ENCODE measurements around the gene SMYD4. TPM values are rescaled to one million over a fixed set of nuclear protein-coding genes. Genes with fewer than 3 reads are reported as not detected.

The SMYD4 gene
- total RNA-seq, 1 donor from 2014 or later: 9.8 TPM

DNA sequence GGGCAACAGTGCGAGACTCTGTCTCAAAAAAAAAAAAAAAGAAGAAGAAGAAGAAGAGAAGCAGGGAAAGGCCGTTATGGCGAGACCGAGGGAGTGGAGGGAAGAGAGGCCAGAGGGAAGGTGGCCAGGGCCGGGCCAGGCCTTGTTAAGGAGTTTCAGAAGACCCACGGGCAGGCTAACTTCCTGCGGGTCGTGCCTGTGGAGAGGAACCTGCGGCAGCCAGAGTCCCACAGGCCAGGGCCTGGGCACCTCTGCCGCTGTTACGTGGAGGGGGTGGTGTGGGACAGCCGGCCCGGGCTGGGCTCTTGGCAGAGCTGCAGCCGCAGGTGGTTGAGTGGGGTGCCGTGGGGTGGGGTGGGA is 99.8 kb downstream of the SMYD4 start:
- DNase-seq: no peak

Other genes with a start within 250 kb of the SMYD4 start
- gene SLC43A2, start 201.1 kb downstream of the SMYD4 start, total RNA-seq: 15.1 TPM
- gene SCARF1, start 184.2 kb downstream of the SMYD4 start, total RNA-seq: 3.9 TPM
- gene RILP, start 180.0 kb downstream of the SMYD4 start, total RNA-seq: 1.4 TPM
- gene PRPF8, start 145.0 kb downstream of the SMYD4 start, total RNA-seq: 71.1 TPM
- 0.47 TPM for gene TLCD2, start 119.5 kb downstream of the SMYD4 start, total RNA-seq
- gene WDR81, start 105.2 kb downstream of the SMYD4 start, total RNA-seq: 10.8 TPM
- 0.16 TPM for gene SERPINF2, start 87.0 kb downstream of the SMYD4 start, total RNA-seq
- 5.8 TPM for gene SERPINF1, start 67.8 kb downstream of the SMYD4 start, total RNA-seq
- 16.4 TPM for gene RPA1, start 103 bp upstream of the SMYD4 start, total RNA-seq
- gene RTN4RL1, start 195.4 kb upstream of the SMYD4 start, total RNA-seq: 25.0 TPM
- 20.7 TPM for gene DPH1, start 200.3 kb upstream of the SMYD4 start, total RNA-seq
- gene OVCA2, start 212.1 kb upstream of the SMYD4 start, total RNA-seq: 15.8 TPM
- gene HIC1, start 225.2 kb upstream of the SMYD4 start, total RNA-seq: 3.1 TPM